ENCODE measurements around the gene FLRT1.

FLRT1 gene

DNA sequence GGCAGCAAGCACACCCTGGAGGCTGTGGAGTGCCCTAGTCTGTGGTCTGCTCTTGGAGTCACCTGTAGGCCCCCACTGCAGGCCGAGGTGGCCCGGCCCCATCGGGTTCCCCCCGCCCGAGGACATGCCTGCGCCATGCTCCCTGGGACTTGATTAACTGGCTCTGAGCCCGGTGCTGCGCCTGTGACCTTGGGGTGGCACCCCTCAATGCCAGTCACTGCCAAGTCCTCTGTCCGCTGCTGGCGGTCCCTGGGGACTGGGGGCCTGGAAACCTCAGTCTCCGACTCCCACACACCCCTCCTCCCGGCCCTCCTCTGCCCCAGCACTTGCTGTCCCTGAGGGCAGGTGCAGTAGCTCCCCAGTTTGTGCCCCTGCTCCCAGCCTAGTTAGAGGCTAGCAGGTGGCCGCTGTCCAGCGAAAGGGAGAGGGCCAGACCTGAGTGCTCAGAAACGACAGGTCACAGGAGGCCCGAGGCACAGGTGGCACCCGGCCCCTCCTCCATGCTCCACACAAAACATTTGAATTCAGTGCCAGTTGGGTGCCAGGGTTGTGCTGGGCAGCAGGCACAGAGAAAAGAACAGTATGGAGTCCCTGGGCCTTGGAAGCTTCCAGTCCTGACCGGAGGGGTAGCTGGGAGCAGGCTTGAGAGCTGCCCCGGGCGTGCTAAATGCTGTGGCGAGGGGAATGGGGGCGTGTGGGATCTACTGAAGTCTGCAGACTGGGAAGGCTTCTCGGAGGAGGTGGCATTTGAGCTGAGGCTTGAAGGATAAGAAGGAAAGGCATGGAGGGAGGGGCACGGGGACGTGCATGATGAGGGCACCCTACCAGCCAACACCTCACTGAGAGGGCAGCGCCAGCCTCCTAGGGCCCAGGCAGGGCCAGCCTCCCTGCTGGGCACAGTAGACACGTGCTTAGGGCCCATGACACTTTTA, 16.4 kb upstream of the FLRT1 start:
- Histone ChIP-seq H3K27me3 (ENCODE audit: control insufficient read depth, insufficient read depth, low read length) (peaks cover 3% of the 10 kb centered on the region), H3K9me3 (ENCODE audit: control insufficient read depth, low read length) (no peaks in the 10 kb centered on the region), H3K4me3 (ENCODE audit: low read length) (no peak overlapping the region), H3K36me3 (ENCODE audit: control insufficient read depth, insufficient read depth, low read length) (no peaks in the 10 kb centered on the region), H3K9ac (ENCODE audit: low read length) (no peak overlapping the region), H3K4me1 (ENCODE audit: control insufficient read depth, insufficient read depth, low read length) (peaks cover 18% of the 10 kb centered on the region)

DNA sequence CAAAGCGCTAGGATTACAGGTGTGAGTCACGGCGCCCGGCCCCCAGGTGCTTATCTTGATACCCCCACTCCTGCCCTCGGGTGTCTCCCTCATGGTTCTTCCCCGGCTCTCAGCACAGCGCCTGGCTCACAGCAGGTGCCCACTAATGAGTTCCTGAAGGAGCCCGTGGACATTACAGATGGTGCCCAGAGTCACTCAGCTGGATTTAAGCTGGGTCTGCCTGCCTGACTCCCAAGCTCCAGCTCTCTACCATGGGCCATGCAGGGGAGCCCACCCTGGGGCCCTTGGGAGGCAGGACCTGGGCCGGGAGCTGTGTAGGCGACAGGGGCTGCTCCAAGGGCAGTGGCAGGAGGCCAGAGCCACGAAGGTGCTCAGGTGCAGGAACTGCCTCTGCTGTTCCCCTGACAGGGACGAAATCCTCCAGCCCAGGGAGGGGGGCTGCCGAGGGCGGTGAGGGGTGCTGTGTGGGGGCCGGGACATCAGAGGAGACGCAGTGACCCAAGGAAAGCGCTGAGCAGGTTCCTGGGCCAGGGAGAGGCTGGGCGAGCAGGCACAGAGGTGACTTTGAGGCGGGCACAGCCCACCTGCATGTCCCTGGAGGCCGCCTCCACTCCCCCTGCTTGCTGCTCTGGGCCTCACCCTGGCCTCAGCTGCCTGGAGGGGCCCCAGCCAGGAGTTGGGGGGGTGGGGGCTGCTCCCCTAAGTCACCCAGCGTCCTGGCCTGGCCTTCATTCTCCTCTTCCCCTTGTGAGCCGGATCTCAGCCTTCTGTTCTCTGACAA, 14.6 kb upstream of the FLRT1 start:
- peaks cover 3% of the 10 kb centered on the region for H3K27me3 ChIP-seq (ENCODE audit: control insufficient read depth, insufficient read depth, low read length)
- H3K9ac ChIP-seq (ENCODE audit: low read length) = no peak overlapping the region
- H3K4me1 ChIP-seq (ENCODE audit: control insufficient read depth, insufficient read depth, low read length) = peaks cover 18% of the 10 kb centered on the region
- no peaks in the 10 kb centered on the region for H3K36me3 ChIP-seq (ENCODE audit: control insufficient read depth, insufficient read depth, low read length)
- no peaks in the 10 kb centered on the region for H3K9me3 ChIP-seq (ENCODE audit: control insufficient read depth, low read length)
- no peak overlapping the region for H3K4me3 ChIP-seq (ENCODE audit: low read length)

DNA sequence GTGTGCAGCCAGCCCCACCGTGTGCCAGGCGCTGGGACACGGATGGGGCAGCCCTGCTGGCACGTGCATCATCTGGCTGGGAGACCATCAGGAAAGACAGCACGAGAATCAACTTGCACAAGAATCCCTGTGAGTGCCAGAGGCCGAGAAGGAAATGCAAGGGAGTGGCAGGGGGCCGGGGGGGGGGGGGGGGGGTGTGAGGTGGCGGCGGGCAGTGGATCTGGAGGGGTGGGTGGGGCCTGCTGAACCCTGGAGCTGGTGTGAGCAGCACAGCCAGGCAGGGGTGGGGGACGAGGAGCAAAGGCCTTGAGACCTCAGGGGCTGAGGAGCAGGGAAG, 14.0 kb upstream of the FLRT1 start:
- Histone ChIP-seq H3K9me3 (ENCODE audit: control insufficient read depth, low read length) (no peaks in the 10 kb centered on the region), H3K4me3 (ENCODE audit: low read length) (no peak overlapping the region), H3K36me3 (ENCODE audit: control insufficient read depth, insufficient read depth, low read length) (no peaks in the 10 kb centered on the region), H3K9ac (ENCODE audit: low read length) (no peak overlapping the region), H3K27me3 (ENCODE audit: control insufficient read depth, insufficient read depth, low read length) (peaks cover 3% of the 10 kb centered on the region), H3K4me1 (ENCODE audit: control insufficient read depth, insufficient read depth, low read length) (peaks cover 18% of the 10 kb centered on the region)

DNA sequence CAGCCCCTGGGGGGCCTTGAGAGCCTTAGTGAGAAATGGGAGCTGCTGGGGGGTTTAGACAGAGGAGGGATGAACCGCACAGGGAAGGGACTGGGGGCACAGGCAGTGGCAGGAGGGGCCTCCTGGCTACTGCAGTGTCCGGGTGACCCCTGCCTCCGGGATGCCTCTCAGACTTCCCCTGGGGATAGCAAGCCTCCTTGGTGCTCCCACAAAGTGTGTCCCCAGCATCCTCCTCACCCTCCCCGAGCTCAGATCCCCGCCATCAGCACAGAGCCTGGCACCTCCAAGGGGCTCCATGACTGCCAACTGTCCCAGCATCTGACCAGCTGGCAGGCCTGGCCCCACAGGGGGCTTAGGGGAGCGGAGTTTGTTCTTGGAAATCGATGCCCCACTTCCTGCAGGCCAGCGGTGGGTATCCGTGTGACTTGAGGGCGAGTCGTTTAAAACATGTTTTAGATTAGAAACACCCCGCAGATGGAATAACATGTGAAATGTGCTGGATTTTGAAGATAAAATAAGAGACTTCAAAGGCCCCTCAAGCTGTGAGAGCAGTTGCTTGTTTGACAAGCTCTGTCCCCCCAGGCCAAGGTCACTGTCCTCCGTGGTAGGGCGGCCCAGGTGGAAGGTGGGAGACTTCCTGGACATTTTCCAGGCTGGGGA, 13.5 kb upstream of the FLRT1 start:
- Histone ChIP-seq H3K36me3 (ENCODE audit: control insufficient read depth, insufficient read depth, low read length) (no peaks in the 10 kb centered on the region), H3K9me3 (ENCODE audit: control insufficient read depth, low read length) (no peaks in the 10 kb centered on the region), H3K4me1 (ENCODE audit: control insufficient read depth, insufficient read depth, low read length) (peaks cover 22% of the 10 kb centered on the region), H3K4me3 (ENCODE audit: low read length) (no peak overlapping the region), H3K9ac (ENCODE audit: low read length) (no peak overlapping the region), H3K27me3 (ENCODE audit: control insufficient read depth, insufficient read depth, low read length) (peaks cover 3% of the 10 kb centered on the region)

DNA sequence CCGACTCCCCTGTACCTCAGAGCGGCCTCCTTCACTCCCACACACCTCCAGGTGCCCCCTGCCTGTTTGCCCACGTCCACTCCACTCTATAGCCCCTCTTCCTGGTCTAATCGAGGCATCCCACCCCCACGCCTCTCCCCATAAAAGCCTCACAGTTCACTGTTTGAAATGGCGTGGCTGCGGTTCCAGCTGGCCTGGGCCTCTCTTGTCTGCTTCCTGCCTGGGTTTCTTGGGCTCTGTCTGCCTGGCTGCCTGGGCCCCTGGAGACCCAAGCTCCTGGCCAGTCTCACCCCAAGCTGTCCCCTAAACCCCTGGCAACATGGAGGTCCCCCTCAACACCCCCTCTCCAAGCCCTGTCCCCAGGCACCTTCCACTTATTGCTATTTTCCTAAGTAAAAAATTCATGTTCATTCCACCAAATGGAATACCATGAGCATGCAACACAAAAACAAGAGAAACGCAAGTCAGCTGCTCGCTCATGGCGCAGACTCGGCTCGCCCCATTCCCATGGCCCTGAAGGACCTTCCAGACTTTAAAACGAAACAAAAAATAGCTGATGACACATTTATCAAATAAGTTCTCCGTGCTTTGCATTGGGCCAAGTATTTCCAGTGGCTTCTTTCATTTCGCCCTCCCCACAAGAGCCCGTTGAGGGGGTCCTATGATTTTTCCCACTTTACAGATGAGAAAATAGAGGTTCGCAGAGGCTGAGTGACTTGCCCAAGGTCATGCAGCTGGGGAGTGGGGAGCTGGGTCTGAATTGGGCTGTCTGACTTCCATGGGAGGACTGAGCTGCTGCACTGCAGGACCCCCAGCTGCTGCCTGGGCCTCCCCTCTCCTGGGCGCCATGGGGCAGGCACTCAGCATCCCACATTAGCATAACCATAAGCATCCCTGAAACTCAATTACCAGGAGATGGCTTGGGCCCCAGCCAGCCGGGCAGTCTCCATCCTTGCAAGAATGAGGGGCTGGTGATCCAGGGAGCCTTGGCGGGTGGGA, 11.7 kb upstream of the FLRT1 start:
- H3K36me3 ChIP-seq (ENCODE audit: control insufficient read depth, insufficient read depth, low read length) = no peaks in the 10 kb centered on the region
- H3K27me3 ChIP-seq (ENCODE audit: control insufficient read depth, insufficient read depth, low read length) = peaks cover 9% of the 10 kb centered on the region
- H3K9me3 ChIP-seq (ENCODE audit: control insufficient read depth, low read length) = no peaks in the 10 kb centered on the region
- no peak overlapping the region for H3K4me3 ChIP-seq (ENCODE audit: low read length)
- no peak overlapping the region for H3K9ac ChIP-seq (ENCODE audit: low read length)
- peaks cover 6% of the 10 kb centered on the region for H3K4me1 ChIP-seq (ENCODE audit: control insufficient read depth, insufficient read depth, low read length)

DNA sequence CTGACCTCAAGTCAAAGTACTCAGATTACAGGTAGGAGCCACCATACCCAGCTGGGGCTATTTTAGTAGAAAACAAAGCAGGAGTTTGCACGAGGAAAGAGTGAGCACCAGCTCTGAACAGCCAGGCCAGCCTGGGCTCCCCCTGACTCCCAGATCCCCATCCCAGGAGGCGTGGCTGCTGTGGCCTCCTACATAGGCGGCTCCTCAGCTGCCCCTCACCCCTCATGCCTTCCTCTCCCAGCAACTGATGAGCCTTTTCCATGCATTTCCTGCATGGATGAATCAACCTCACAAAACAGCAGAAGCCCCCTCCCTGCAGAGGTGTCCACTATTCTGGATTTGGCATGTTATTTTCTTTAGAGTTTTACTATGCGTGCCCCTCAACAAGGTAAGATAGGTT, 10.5 kb upstream of the FLRT1 start:
- H3K9ac ChIP-seq (ENCODE audit: low read length) = no peak overlapping the region
- no peak overlapping the region for H3K4me3 ChIP-seq (ENCODE audit: low read length)
- peaks cover 8% of the 10 kb centered on the region for H3K27me3 ChIP-seq (ENCODE audit: control insufficient read depth, insufficient read depth, low read length)
- H3K9me3 ChIP-seq (ENCODE audit: control insufficient read depth, low read length) = no peaks in the 10 kb centered on the region
- H3K36me3 ChIP-seq (ENCODE audit: control insufficient read depth, insufficient read depth, low read length) = no peaks in the 10 kb centered on the region
- H3K4me1 ChIP-seq (ENCODE audit: control insufficient read depth, insufficient read depth, low read length) = peaks cover 10% of the 10 kb centered on the region

DNA sequence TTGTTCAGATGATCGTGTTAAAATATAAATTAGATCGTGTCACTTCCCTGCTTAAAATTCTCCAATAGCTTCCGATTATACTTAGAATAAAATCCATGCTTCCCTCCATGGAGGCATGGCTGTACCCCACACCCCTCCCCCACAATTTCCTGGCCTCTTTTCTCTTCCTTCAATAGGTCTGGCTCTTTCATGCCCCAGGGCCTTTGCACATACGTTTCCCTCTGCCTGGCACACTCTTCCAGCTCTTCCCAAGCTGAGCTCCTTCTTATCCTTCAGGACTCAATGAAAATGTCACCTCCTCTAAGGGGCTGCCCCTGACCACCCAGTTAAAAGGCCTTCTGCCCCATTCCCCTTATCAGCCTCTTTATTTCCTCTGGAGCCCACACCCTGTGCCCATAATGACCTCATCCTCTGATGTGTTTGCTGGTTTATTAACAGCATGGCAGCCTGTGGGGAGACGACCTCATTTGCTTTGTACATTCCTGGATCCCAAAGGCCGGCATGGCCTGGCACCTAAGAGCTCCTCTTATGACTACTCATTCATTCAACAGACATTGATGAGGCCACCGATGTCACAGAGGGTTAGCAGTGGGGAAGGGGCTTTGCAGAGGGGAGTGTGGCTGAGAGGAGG, 9.0 kb upstream of the FLRT1 start:
- H3K36me3 ChIP-seq (ENCODE audit: control insufficient read depth, insufficient read depth, low read length) = no peaks in the 10 kb centered on the region
- peaks cover 13% of the 10 kb centered on the region for H3K4me1 ChIP-seq (ENCODE audit: control insufficient read depth, insufficient read depth, low read length)

DNA sequence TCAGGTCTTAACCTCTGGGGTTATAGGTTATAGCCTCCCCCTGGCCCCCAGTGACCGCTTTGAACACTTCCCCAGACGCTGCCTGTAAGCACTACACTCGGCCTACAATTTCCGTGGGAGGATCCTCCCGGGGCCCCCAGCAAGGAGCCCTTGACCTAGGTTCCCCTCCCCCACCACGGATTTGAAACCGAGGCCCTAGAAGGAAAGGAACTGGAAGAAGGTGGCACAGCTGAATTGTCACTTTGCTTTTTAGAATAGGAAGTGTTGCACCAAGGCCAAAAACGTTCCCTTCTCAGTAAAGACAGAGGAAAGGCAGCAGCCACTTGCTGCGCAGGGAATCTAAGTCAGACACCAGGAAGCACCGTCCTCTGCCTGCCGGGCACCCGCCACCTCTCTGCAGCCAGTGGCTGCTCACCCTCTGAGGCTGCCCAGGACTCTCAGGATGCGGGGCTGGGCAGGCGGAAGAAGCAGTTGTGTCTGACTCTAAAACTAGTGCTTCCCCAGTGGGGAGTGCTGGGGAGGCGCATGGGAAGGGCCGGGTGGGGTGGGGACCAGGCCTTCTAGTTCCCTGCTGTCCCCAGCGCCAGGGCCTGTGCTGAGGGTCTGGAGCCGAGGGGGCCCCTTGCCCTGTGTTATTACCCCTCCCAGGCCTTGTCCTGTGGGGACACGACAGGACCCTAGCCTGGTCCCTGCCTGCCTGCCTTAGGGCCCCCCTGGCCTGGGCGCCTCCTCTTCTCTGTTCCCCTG, 7.9 kb upstream of the FLRT1 start:
- no peaks in the 10 kb centered on the region for H3K9me3 ChIP-seq (ENCODE audit: control insufficient read depth, low read length)
- H3K9ac ChIP-seq (ENCODE audit: low read length) = no peak overlapping the region
- peaks cover 13% of the 10 kb centered on the region for H3K4me1 ChIP-seq (ENCODE audit: control insufficient read depth, insufficient read depth, low read length)
- no peaks in the 10 kb centered on the region for H3K36me3 ChIP-seq (ENCODE audit: control insufficient read depth, insufficient read depth, low read length)
- no peak overlapping the region for H3K4me3 ChIP-seq (ENCODE audit: low read length)
- H3K27me3 ChIP-seq (ENCODE audit: control insufficient read depth, insufficient read depth, low read length) = peaks cover 8% of the 10 kb centered on the region

More for the DNA sequence above, 9.0 kb upstream of the FLRT1 start:
- H3K27me3 ChIP-seq (ENCODE audit: control insufficient read depth, insufficient read depth, low read length) = peaks cover 8% of the 10 kb centered on the region
- H3K9me3 ChIP-seq (ENCODE audit: control insufficient read depth, low read length) = no peaks in the 10 kb centered on the region
- H3K9ac ChIP-seq (ENCODE audit: low read length) = no peak overlapping the region
- no peak overlapping the region for H3K4me3 ChIP-seq (ENCODE audit: low read length)

DNA sequence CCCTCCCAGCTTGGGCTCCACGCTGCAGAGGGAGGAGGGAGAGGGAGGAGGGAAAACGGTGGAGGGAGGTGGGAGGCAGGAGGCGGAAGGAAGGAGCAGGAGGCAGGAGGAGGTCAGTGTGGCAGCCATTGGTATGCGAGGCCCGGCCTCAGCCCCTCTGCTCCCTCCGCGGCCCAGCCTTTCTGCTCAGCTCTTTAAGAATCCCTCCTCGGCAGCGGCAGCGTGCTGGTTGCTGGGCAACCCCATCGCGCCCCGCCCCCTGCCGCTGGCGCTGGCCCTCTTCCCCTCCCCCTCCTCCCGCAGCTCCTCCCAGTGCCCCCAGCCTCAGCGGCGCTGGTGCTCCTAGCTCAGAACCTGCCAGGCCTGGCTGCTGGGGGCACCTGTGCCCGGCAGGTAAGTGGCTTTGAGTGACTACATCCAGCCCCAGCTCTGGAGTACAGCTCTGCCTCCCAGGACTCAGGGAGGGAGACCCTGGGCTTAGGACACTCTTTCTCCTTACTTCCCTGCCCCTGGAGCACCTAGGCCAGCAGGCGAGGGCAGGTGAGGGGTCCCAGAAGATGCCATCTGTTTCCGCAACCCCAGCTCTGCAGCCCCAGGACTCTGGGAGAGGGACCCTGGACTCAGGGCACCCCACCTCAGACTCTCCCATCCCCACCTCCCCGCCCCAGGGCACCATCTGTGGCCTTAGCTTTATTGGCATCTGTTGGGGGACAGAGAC, 7.2 kb upstream of the FLRT1 start:
- Histone ChIP-seq H3K36me3 (ENCODE audit: control insufficient read depth, insufficient read depth, low read length) (no peaks in the 10 kb centered on the region), H3K9ac (ENCODE audit: low read length) (no peak overlapping the region), H3K4me3 (ENCODE audit: low read length) (no peak overlapping the region), H3K27me3 (ENCODE audit: control insufficient read depth, insufficient read depth, low read length) (peaks cover 11% of the 10 kb centered on the region), H3K9me3 (ENCODE audit: control insufficient read depth, low read length) (no peaks in the 10 kb centered on the region), H3K4me1 (ENCODE audit: control insufficient read depth, insufficient read depth, low read length) (peaks cover 13% of the 10 kb centered on the region)

DNA sequence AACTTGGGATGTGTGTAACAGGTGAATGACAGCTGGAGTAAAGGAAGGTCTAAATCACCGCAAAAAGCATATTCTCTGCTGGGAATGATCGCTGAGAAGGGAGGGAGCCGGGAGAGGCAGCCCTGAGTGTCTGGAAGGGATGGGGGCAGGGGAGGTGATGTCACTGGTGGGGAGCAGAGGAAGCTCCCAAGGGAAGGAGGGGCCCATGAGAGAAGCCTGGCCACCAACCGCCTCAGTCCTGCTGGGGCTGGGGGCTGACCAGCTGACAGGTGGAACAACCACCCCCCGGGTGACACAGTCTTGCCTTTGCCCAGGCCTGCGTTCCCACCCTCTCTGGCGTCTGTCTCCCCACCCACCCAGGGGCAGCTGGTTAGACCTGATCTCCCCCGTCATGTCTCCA, 6.0 kb upstream of the FLRT1 start:
- Histone ChIP-seq H3K27me3 (ENCODE audit: control insufficient read depth, insufficient read depth, low read length) (peaks cover 21% of the 10 kb centered on the region), H3K9ac (ENCODE audit: low read length) (no peak overlapping the region), H3K9me3 (ENCODE audit: control insufficient read depth, low read length) (no peaks in the 10 kb centered on the region), H3K4me3 (ENCODE audit: low read length) (no peak overlapping the region), H3K4me1 (ENCODE audit: control insufficient read depth, insufficient read depth, low read length) (peaks cover 13% of the 10 kb centered on the region), H3K36me3 (ENCODE audit: control insufficient read depth, insufficient read depth, low read length) (no peaks in the 10 kb centered on the region)

Measured in mucosa of stomach (tissue), 1 donor.